GM12878 (cell line): ENCODE results near the gene DCAF11.

ENCODE experiments used
- CTCF ChIP-seq, 3 experiments: IDR thresholded peaks in 2 of 3; conservative IDR thresholded peaks in 1 of 3; 2 replicates each; pipeline ENCODE4 v1.5.1; 2011; ENCODE audit warnings: low read depth in 3 of 3, low read length in 3 of 3, mild to moderate bottlenecking in 3 of 3, control low read depth in 2 of 3, moderate library complexity in 2 of 3, inconsistent platforms in 1 of 3, mixed read lengths in 1 of 3; ENCODE audit not compliant: control insufficient read depth in 2 of 3, insufficient read depth in 1 of 3; ENCODE audit errors: extremely low read depth in 1 of 3
- EP300 ChIP-seq, 2 experiments: fragments of 150-350 bp in 1 of 2; IDR thresholded peaks; 2 replicates each; pipeline ENCODE4 v1.6.1; 2011 to 2012; ENCODE audit warnings: low read depth in 2 of 2, low read length in 2 of 2, borderline replicate concordance in 1 of 2, improper control_type of control experiment in 1 of 2, inconsistent platforms in 1 of 2; ENCODE audit not compliant: control insufficient read depth in 1 of 2
- EZH2 ChIP-seq: IDR thresholded peaks from 2 replicates; pipeline ENCODE4 v1.6.1; 2012; ENCODE audit warnings: low read depth, mild to moderate bottlenecking, control low read depth, inconsistent platforms, low read length, borderline replicate concordance; ENCODE audit not compliant: control insufficient read depth
- GATAD2B ChIP-seq: fragments of 450-650 bp; conservative IDR thresholded peaks from 2 replicates; pipeline ENCODE4 v1.6.1; 2017; ENCODE audit warnings: low read depth, mild to moderate bottlenecking, moderate library complexity
- HDGF ChIP-seq: fragments of 450-650 bp; IDR thresholded peaks from 2 replicates; pipeline ENCODE4 v1.6.1; 2016; ENCODE audit warnings: antibody characterized with exemption
- JUND ChIP-seq: IDR thresholded peaks from 2 replicates; pipeline ENCODE4 v1.6.1; 2012; ENCODE audit warnings: low read depth, mild to moderate bottlenecking, low read length, improper control_type of control experiment, moderate library complexity
- LARP7 ChIP-seq: fragments of 450-650 bp; IDR thresholded peaks from 2 replicates; pipeline ENCODE4 v1.6.1; 2017; ENCODE audit warnings: mild to moderate bottlenecking
- MLLT1 ChIP-seq: fragments of 450-650 bp; IDR thresholded peaks from 2 replicates; pipeline ENCODE4 v1.6.1; 2016; ENCODE audit warnings: mild to moderate bottlenecking
- POLR2AphosphoS5 ChIP-seq: IDR thresholded peaks from 2 replicates; pipeline ENCODE4 v1.6.1; 2011; ENCODE audit warnings: mild to moderate bottlenecking, low read length, inconsistent platforms
- TAF1 ChIP-seq: IDR thresholded peaks from 2 replicates; pipeline ENCODE4 v1.6.1; 2011; ENCODE audit warnings: mild to moderate bottlenecking, low read depth, low read length, borderline replicate concordance
- ZNF24 ChIP-seq: fragments of 450-650 bp; IDR thresholded peaks from 2 replicates; pipeline ENCODE4 v1.6.1; 2017; ENCODE audit warnings: antibody characterized with exemption, mild to moderate bottlenecking
- ZNF592 ChIP-seq: fragments of 450-650 bp; IDR thresholded peaks from 2 replicates; pipeline ENCODE4 v1.6.1; 2017; ENCODE audit warnings: mild to moderate bottlenecking, moderate library complexity
- ZSCAN29 ChIP-seq: fragments of 450-650 bp; IDR thresholded peaks from 2 replicates; pipeline ENCODE4 v1.6.1; 2017; ENCODE audit warnings: mild to moderate bottlenecking, moderate library complexity

GRCh38 chr14:24164518-24164991 lies 50.0 kb downstream of the DCAF11 start:
- TF ChIP-seq EP300 (IDR thresholded peaks at IDR 0.05; ENCODE audit: borderline replicate concordance in 1 of 2, control insufficient read depth in 1 of 2, low read depth in 2 of 2, low read length in 2 of 2) (no peak), EZH2 (no peak), TAF1 (no peak), ZSCAN29 (no peak), HDGF (no peak), CTCF (IDR thresholded peaks at IDR 0.05 in 2 of 3, conservative IDR thresholded peaks at IDR 0.05 in 1 of 3; ENCODE audit: control insufficient read depth in 2 of 3, extremely low read depth in 1 of 3, insufficient read depth in 1 of 3, low read depth in 3 of 3, low read length in 3 of 3) (no peak), JUND (no peak), ZNF592 (no peak), GATAD2B (no peak), MLLT1 (no peak), ZNF24 (no peak), POLR2AphosphoS5 (peak; percentile 11; the same call in 1 of the 2 replicates), LARP7 (no peak)
